Neural cell (in vitro differentiated cells): Measurements from ENCODE around the gene PFN2. TPM values are rescaled to one million over a fixed set of nuclear protein-coding genes. Genes with fewer than 3 reads are reported as not detected.

Experiments used
- H2AFZ ChIP-seq: fragments of 200-600, 300-800 bp; sonication (generic), shearing (Covaris generic); 2 replicates; pipeline ENCODE4 v1.6.0; 2014; ENCODE audit warnings: low read depth, mild to moderate bottlenecking, antibody characterized with exemption, low read length, moderate library complexity
- H3F3A ChIP-seq: fragments of 200-600 bp; shearing (Covaris generic); 2 replicates; pipeline ENCODE4 v1.6.1; 2016; ENCODE audit warnings: mild to moderate bottlenecking, moderate library complexity, mixed read lengths, antibody characterized with exemption, low read length; ENCODE audit not compliant: insufficient read depth, poor library complexity, severe bottlenecking
- H3K27ac ChIP-seq: fragments of 200-600, 300-800 bp; sonication (generic), shearing (Covaris generic); 2 replicates; pipeline ENCODE4 v1.5.1; 2014; ENCODE audit warnings: mild to moderate bottlenecking, low read length, moderate library complexity
- H3K27me3 ChIP-seq: fragments of 300-800, 200-600 bp; sonication (generic), shearing (Covaris generic); 2 replicates; pipeline ENCODE4 v1.6.0; 2014; ENCODE audit warnings: mild to moderate bottlenecking, low read depth, low read length, moderate library complexity; ENCODE audit not compliant: insufficient read depth
- H3K36me3 ChIP-seq: fragments of 300-800, 200-600 bp; sonication (generic), shearing (Covaris generic); 2 replicates; pipeline ENCODE4 v1.5.1; 2014; ENCODE audit warnings: mild to moderate bottlenecking, antibody characterized with exemption, low read length, moderate library complexity; ENCODE audit not compliant: insufficient read depth
- H3K4me2 ChIP-seq: fragments of 300-800, 200-600 bp; sonication (generic), shearing (Covaris generic); 2 replicates; pipeline ENCODE4 v1.6.0; 2014; ENCODE audit warnings: mild to moderate bottlenecking, low read length
- H3K4me3 ChIP-seq: fragments of 300-800, 200-600 bp; sonication (generic), shearing (Covaris generic); 2 replicates; pipeline ENCODE4 v1.5.1; 2014; ENCODE audit warnings: mild to moderate bottlenecking, low read length, moderate library complexity
- H3K79me2 ChIP-seq: fragments of 200-600 bp; shearing (Covaris generic); replicated peaks from 2 replicates; pipeline ENCODE4 v1.6.0; 2014; ENCODE audit warnings: mild to moderate bottlenecking, low read length, moderate library complexity; ENCODE audit not compliant: insufficient read depth
- H3K9ac ChIP-seq: fragments of 300-800, 200-600 bp; sonication (generic), shearing (Covaris generic); 2 replicates; pipeline ENCODE4 v1.6.1; 2016; ENCODE audit warnings: mild to moderate bottlenecking, low read length, mixed read lengths
- H3K9me2 ChIP-seq: fragments of 200-600 bp; shearing (Covaris generic); 2 replicates; pipeline ENCODE4 v1.6.1; 2016; ENCODE audit warnings: mild to moderate bottlenecking, low read length, mixed read lengths; ENCODE audit not compliant: insufficient read depth
- H3K9me3 ChIP-seq: fragments of 200-600, 300-800 bp; sonication (generic), shearing (Covaris generic); 2 replicates; pipeline ENCODE4 v1.6.1; 2016; ENCODE audit warnings: mild to moderate bottlenecking, mixed run types, low read length, moderate library complexity, mixed read lengths
- H4K20me1 ChIP-seq: fragments of 200-600 bp; shearing (Covaris generic); 2 replicates; pipeline ENCODE4 v1.6.1; 2016; ENCODE audit warnings: mild to moderate bottlenecking, mixed run types; ENCODE audit not compliant: insufficient read depth
- CTCF ChIP-seq: fragments of 450-650 bp; IDR thresholded peaks from 2 replicates; pipeline ENCODE4 v1.5.1; 2014; ENCODE audit warnings: antibody characterized with exemption, mild to moderate bottlenecking, moderate library complexity; ENCODE audit not compliant: poor library complexity, severe bottlenecking
- EP300 ChIP-seq: fragments of 450-650 bp; conservative IDR thresholded peaks from 2 replicates; pipeline ENCODE4 v1.6.1; 2014; ENCODE audit warnings: antibody characterized with exemption, mild to moderate bottlenecking, moderate library complexity; ENCODE audit not compliant: poor library complexity, severe bottlenecking
- EZH2 ChIP-seq: fragments of 200-600, 300-800 bp; shearing (Covaris generic), sonication (generic); IDR thresholded peaks from 2 replicates; pipeline ENCODE4 v1.6.1; 2014; ENCODE audit warnings: antibody characterized with exemption, low read length, borderline replicate concordance, mild to moderate bottlenecking; ENCODE audit not compliant: insufficient read depth, poor library complexity, severe bottlenecking
- MXI1 ChIP-seq: fragments of 450-650 bp; conservative IDR thresholded peaks from 2 replicates; pipeline ENCODE4 v1.6.1; 2014; ENCODE audit warnings: antibody characterized with exemption, mild to moderate bottlenecking; ENCODE audit not compliant: poor library complexity, severe bottlenecking
- POLR2AphosphoS5 ChIP-seq: IDR thresholded peaks from 2 replicates; pipeline ENCODE4 v1.6.1; 2012
- RAD21 ChIP-seq: fragments of 450-650 bp; conservative IDR thresholded peaks from 2 replicates; pipeline ENCODE4 v1.6.1; 2014; ENCODE audit warnings: antibody characterized with exemption, mild to moderate bottlenecking, moderate library complexity
- REST ChIP-seq: IDR thresholded peaks from 2 replicates; pipeline ENCODE4 v1.6.1; 2012; ENCODE audit warnings: borderline replicate concordance
- SMC3 ChIP-seq: fragments of 450-650 bp; conservative IDR thresholded peaks from 2 replicates; pipeline ENCODE4 v1.6.1; 2014; ENCODE audit warnings: antibody characterized with exemption, mild to moderate bottlenecking, moderate library complexity; ENCODE audit not compliant: poor library complexity
- TAF1 ChIP-seq: IDR thresholded peaks from 2 replicates; pipeline ENCODE4 v1.6.1; 2012; ENCODE audit warnings: low read depth
- polyA plus RNA-seq: library from polyadenylated mRNA; depleted of rRNA; stranded (reverse); fragments of >200 nt; gene quantifications from 2 replicates; pipeline ENCODE4 v1.2.3, GENCODE V29; 2014

PFN2 gene
- polyA plus RNA-seq, 1 donor from 2014 or later: 527 TPM

GRCh38 chr3:150014782-150015181 lies 44.1 kb upstream of the PFN2 start:
- TF ChIP-seq CTCF (no peak), POLR2AphosphoS5 (no peak), MXI1 (no peak), EZH2 (no peak), RAD21 (no peak), TAF1 (no peak), SMC3 (no peak), EP300 (no peak), REST (no peak)
- Histone ChIP-seq H3K9me2 (no peaks in the 10 kb centered on the region), H4K20me1 (no peaks in the 10 kb centered on the region), H3K79me2 (no peaks in the 10 kb centered on the region), H3K4me2 (no peak overlapping the region), H3K9me3 (no peaks in the 10 kb centered on the region), H3K36me3 (no peaks in the 10 kb centered on the region), H3K9ac (no peak overlapping the region), H3K27me3 (no peaks in the 10 kb centered on the region), H3K4me3 (no peak overlapping the region), H2AFZ (no peak overlapping the region), H3F3A (no peaks in the 10 kb centered on the region), H3K27ac (no peak overlapping the region)

GRCh38 chr3:150013801-150014200 lies 43.1 kb upstream of the PFN2 start:
- Histone ChIP-seq H3K27ac (no peak overlapping the region), H3F3A (no peaks in the 10 kb centered on the region), H3K9me2 (no peaks in the 10 kb centered on the region), H3K9ac (no peak overlapping the region), H3K27me3 (no peaks in the 10 kb centered on the region), H3K4me2 (no peak overlapping the region), H4K20me1 (no peaks in the 10 kb centered on the region), H3K79me2 (no peaks in the 10 kb centered on the region), H3K36me3 (no peaks in the 10 kb centered on the region), H2AFZ (no peak overlapping the region), H3K9me3 (no peaks in the 10 kb centered on the region), H3K4me3 (no peak overlapping the region)
- TF ChIP-seq CTCF (no peak), POLR2AphosphoS5 (no peak), MXI1 (no peak), RAD21 (no peak), SMC3 (no peak), REST (no peak), EZH2 (no peak), EP300 (no peak), TAF1 (no peak)
